SJSA1 (cell line): ENCODE data around the gene DDT. TPM values are rescaled to one million over a fixed set of nuclear protein-coding genes. Genes with fewer than 3 reads are reported as not detected.
"Not testable (repeated sequence)": the region's sequence is repeated elsewhere in the genome, so short reads cannot be mapped to it uniquely, and the experiment has no call there.

Source experiments
- DNase-seq, 2 experiments: peaks; one replicate each; pipeline ENCODE4 v3.0.0-alpha.2; 2015 to 2020; ENCODE audit warnings: low spot score in 2 of 2, low read depth in 1 of 2
- H3K27ac ChIP-seq: fragments of 250-450 bp; sonication (Bioruptor Pico); 2 replicates; pipeline ENCODE4 v1.5.1; 2020; ENCODE audit warnings: mild to moderate bottlenecking, moderate library complexity
- H3K27me3 ChIP-seq: fragments of 250-450 bp; sonication (Bioruptor Pico); replicated peaks from 2 replicates; pipeline ENCODE4 v1.5.1; 2020; ENCODE audit warnings: mild to moderate bottlenecking, moderate library complexity
- H3K36me3 ChIP-seq: fragments of 250-450 bp; sonication (Bioruptor Pico); 2 replicates; pipeline ENCODE4 v1.5.1; 2020; ENCODE audit warnings: mild to moderate bottlenecking
- H3K4me1 ChIP-seq: fragments of 250-450 bp; sonication (Bioruptor Pico); replicated peaks from 2 replicates; pipeline ENCODE4 v1.6.1; 2021; ENCODE audit warnings: mild to moderate bottlenecking
- H3K4me3 ChIP-seq: fragments of 250-450 bp; sonication (Bioruptor Pico); 2 replicates; pipeline ENCODE4 v1.5.1; 2020; ENCODE audit warnings: mild to moderate bottlenecking
- H3K9me3 ChIP-seq: fragments of 250-450 bp; sonication (Bioruptor Pico); replicated peaks from 2 replicates; pipeline ENCODE4 v1.5.1; 2020; ENCODE audit warnings: mild to moderate bottlenecking
- total RNA-seq: library from RNA; depleted of rRNA; stranded (reverse); fragments of >200 nt; shearing (Covaris generic); gene quantifications from 2 replicates; pipeline ENCODE4 v1.2.3, GENCODE V29; 2014; rRNA removed

The DDT gene
- total RNA-seq: 58.7 and 86.0 TPM in 2 replicates

- H3K36me3 ChIP-seq: peaks cover 27% of the 10 kb centered on the region
- H3K9me3 ChIP-seq, H3K27ac ChIP-seq, H3K4me3 ChIP-seq, H3K27me3 ChIP-seq, H3K4me1 ChIP-seq, DNase-seq: not testable (repeated sequence)
These were observed at the start of gene DDT for GRCh38 chr22:23974345-23974744. TSS of gene DDT (minus strand) at chr22:23974441. CDS start at chr22:23974414, 27 bp downstream.

GRCh38 chr22:24023204-24023789, 49.1 kb upstream of the DDT start:
- no peaks in the 10 kb centered on the region for H3K9me3 ChIP-seq
- no peak overlapping the region for H3K4me3 ChIP-seq
- no peak for DNase-seq
- no peaks in the 10 kb centered on the region for H3K27me3 ChIP-seq
- no peaks in the 10 kb centered on the region for H3K4me1 ChIP-seq
- H3K27ac ChIP-seq: no peak overlapping the region
- H3K36me3 ChIP-seq: no peaks in the 10 kb centered on the region

- Histone ChIP-seq H3K9me3 (no peaks in the 10 kb centered on the region), H3K4me3 (no peak overlapping the region)
These were observed 47.1 kb upstream of the DDT start for GRCh38 chr22:24021304-24021703.

GRCh38 chr22:24016156-24016555, 41.9 kb upstream of the DDT start:
- no peak for DNase-seq
- no peaks in the 10 kb centered on the region for H3K9me3 ChIP-seq
- H3K36me3 ChIP-seq: peaks cover 10% of the 10 kb centered on the region; the same call in 1 of the 2 replicates
- peaks cover 6% of the 10 kb centered on the region for H3K4me1 ChIP-seq
- no peak overlapping the region for H3K27ac ChIP-seq
- H3K4me3 ChIP-seq: no peak overlapping the region
- H3K27me3 ChIP-seq: no peaks in the 10 kb centered on the region

More at GRCh38 chr22:24021304-24021703, 47.1 kb upstream of the DDT start:
- H3K4me1 ChIP-seq: no peaks in the 10 kb centered on the region
- H3K36me3 ChIP-seq: 0 out of 2 replicates have a peak, but pooled peaks cover 4% of the 10 kb centered on the region
- no peak for DNase-seq
- no peaks in the 10 kb centered on the region for H3K27me3 ChIP-seq
- H3K27ac ChIP-seq: no peak overlapping the region

GRCh38 chr22:24011735-24012068, 37.5 kb upstream of the DDT start:
- Histone ChIP-seq H3K27ac (peak overlapping the region; percentile 69), H3K36me3 (peaks cover 10% of the 10 kb centered on the region; the same call in 1 of the 2 replicates)

GRCh38 chr22:24010018-24010391, 35.8 kb upstream of the DDT start:
- DNase-seq: no peak
- Histone ChIP-seq H3K27ac (no peak overlapping the region), H3K4me3 (no peak overlapping the region), H3K36me3 (peaks cover 3% of the 10 kb centered on the region; the same call in 1 of the 2 replicates), H3K27me3 (no peaks in the 10 kb centered on the region), H3K9me3 (0 out of 2 replicates have a peak, but pooled peaks cover 3% of the 10 kb centered on the region), H3K4me1 (peaks cover 6% of the 10 kb centered on the region)

More at GRCh38 chr22:24011735-24012068, 37.5 kb upstream of the DDT start:
- Histone ChIP-seq H3K27me3 (no peaks in the 10 kb centered on the region), H3K4me3 (peak overlapping the region; percentile 79), H3K4me1 (peaks cover 6% of the 10 kb centered on the region), H3K9me3 (0 out of 2 replicates have a peak, but pooled peaks cover 2% of the 10 kb centered on the region)
- no peak for DNase-seq

- Histone ChIP-seq H3K27me3 (no peaks in the 10 kb centered on the region), H3K4me3 (no peak overlapping the region), H3K9me3 (0 out of 2 replicates have a peak, but pooled peaks cover 3% of the 10 kb centered on the region), H3K4me1 (peaks cover 6% of the 10 kb centered on the region), H3K27ac (no peak overlapping the region), H3K36me3 (peaks cover 3% of the 10 kb centered on the region; the same call in 1 of the 2 replicates)
- no peak for DNase-seq
These were observed 35.2 kb upstream of the DDT start for GRCh38 chr22:24009227-24010017.

- Histone ChIP-seq H3K27ac (no peak overlapping the region), H3K9me3 (0 out of 2 replicates have a peak, but pooled peaks cover 3% of the 10 kb centered on the region), H3K4me3 (no peak overlapping the region), H3K27me3 (no peaks in the 10 kb centered on the region), H3K4me1 (peaks cover 6% of the 10 kb centered on the region), H3K36me3 (peaks cover 3% of the 10 kb centered on the region; the same call in 1 of the 2 replicates)
- no peak for DNase-seq
These were observed 34.4 kb upstream of the DDT start for GRCh38 chr22:24008381-24009226.

GRCh38 chr22:24008022-24008283, 33.7 kb upstream of the DDT start:
- Histone ChIP-seq H3K9me3 (0 out of 2 replicates have a peak, but pooled peaks cover 3% of the 10 kb centered on the region), H3K27ac (no peak overlapping the region), H3K36me3 (peaks cover 3% of the 10 kb centered on the region; the same call in 1 of the 2 replicates), H3K4me1 (peaks cover 6% of the 10 kb centered on the region), H3K27me3 (no peaks in the 10 kb centered on the region), H3K4me3 (no peak overlapping the region)
- DNase-seq: no peak

- 0 out of 2 replicates have a peak, but pooled peaks cover 3% of the 10 kb centered on the region for H3K9me3 ChIP-seq
- H3K27ac ChIP-seq: no peak overlapping the region
- no peaks in the 10 kb centered on the region for H3K27me3 ChIP-seq
- DNase-seq: no peak
- peaks cover 3% of the 10 kb centered on the region; the same call in 1 of the 2 replicates for H3K36me3 ChIP-seq
- peaks cover 4% of the 10 kb centered on the region for H3K4me1 ChIP-seq
- no peak overlapping the region for H3K4me3 ChIP-seq
These were observed 33.2 kb upstream of the DDT start for GRCh38 chr22:24007253-24008021.

GRCh38 chr22:24006914-24007214, 32.6 kb upstream of the DDT start:
- no peaks in the 10 kb centered on the region for H3K4me1 ChIP-seq
- no peak for DNase-seq

GRCh38 chr22:24006207-24006913, 32.1 kb upstream of the DDT start:
- H3K4me1 ChIP-seq: peaks cover 2% of the 10 kb centered on the region
- peaks cover 2% of the 10 kb centered on the region; the same call in 1 of the 2 replicates for H3K36me3 ChIP-seq
- no peak for DNase-seq
- no peak overlapping the region for H3K4me3 ChIP-seq
- H3K27ac ChIP-seq: no peak overlapping the region
- no peaks in the 10 kb centered on the region for H3K27me3 ChIP-seq
- 0 out of 2 replicates have a peak, but pooled peaks cover 3% of the 10 kb centered on the region for H3K9me3 ChIP-seq

More at GRCh38 chr22:24006914-24007214, 32.6 kb upstream of the DDT start:
- H3K27me3 ChIP-seq: no peaks in the 10 kb centered on the region
- H3K9me3 ChIP-seq: 0 out of 2 replicates have a peak, but pooled peaks cover 3% of the 10 kb centered on the region
- no peak overlapping the region for H3K4me3 ChIP-seq
- H3K36me3 ChIP-seq: peaks cover 3% of the 10 kb centered on the region; the same call in 1 of the 2 replicates
- no peak overlapping the region for H3K27ac ChIP-seq
